Stomach smooth muscle (tissue), 2 donors: ENCODE results near the gene GSTA2.
"Not testable (repeated sequence)": the region's sequence is repeated elsewhere in the genome, so short reads cannot be mapped to it uniquely, and the experiment has no call there.

Experiments used
- H3K27ac ChIP-seq: one replicate; pipeline ENCODE4 v1.7.0; 2013; ENCODE audit warnings: mild to moderate bottlenecking, low read length, inconsistent platforms
- H3K27me3 ChIP-seq, 2 donors: one replicate each; pipeline ENCODE4 v1.7.0; 2013; ENCODE audit warnings: low read length in 2 of 2; ENCODE audit not compliant: insufficient read depth in 2 of 2, control insufficient read depth in 1 of 2
- H3K36me3 ChIP-seq, 2 donors: one replicate each; pipeline ENCODE4 v1.7.0; 2013; ENCODE audit warnings: low read length in 2 of 2; ENCODE audit not compliant: control insufficient read depth in 2 of 2, insufficient read depth in 2 of 2
- H3K4me1 ChIP-seq: one replicate; pipeline ENCODE4 v1.7.0; 2013; ENCODE audit warnings: low read length; ENCODE audit not compliant: control insufficient read depth, insufficient read depth
- H3K4me3 ChIP-seq, 2 donors: one replicate each; pipeline ENCODE4 v1.7.0; 2013; ENCODE audit warnings: low read length in 2 of 2
- H3K9ac ChIP-seq, 2 donors: one replicate each; pipeline ENCODE4 v1.7.0; 2013; ENCODE audit warnings: low read length in 2 of 2, mild to moderate bottlenecking in 1 of 2
- H3K9me3 ChIP-seq, 2 donors: one replicate each; pipeline ENCODE4 v1.7.0; 2013; ENCODE audit warnings: low read length in 2 of 2; ENCODE audit not compliant: control insufficient read depth in 2 of 2
- donor health status: healthy.
- donor health status: Pancreatic carcinoma.

The GSTA2 gene

GRCh38 chr6:52763322-52763916 lies at the start of gene GSTA2:
Gene GSTA2, minus strand, starts transcription at chr6:52763475. Its CDS starts 5,528 bp downstream, at chr6:52757947.
- H3K9ac ChIP-seq, H3K4me1 ChIP-seq, H3K9me3 ChIP-seq, H3K4me3 ChIP-seq, H3K36me3 ChIP-seq, H3K27me3 ChIP-seq, H3K27ac ChIP-seq: not testable (repeated sequence)

GRCh38 chr6:52809777-52810176 lies 46.5 kb upstream of the GSTA2 start:
- not testable (repeated sequence) for H3K27me3 ChIP-seq, H3K4me1 ChIP-seq, H3K36me3 ChIP-seq, H3K27ac ChIP-seq, H3K4me3 ChIP-seq, H3K9ac ChIP-seq, H3K9me3 ChIP-seq

GRCh38 chr6:52808660-52809059 lies 45.4 kb upstream of the GSTA2 start:
- Histone ChIP-seq H3K9me3 (no peaks in the 10 kb centered on the region), H3K27ac (no peak overlapping the region), H3K9ac (no peak overlapping the region), H3K36me3 (no peaks in the 10 kb centered on the region), H3K27me3 (no peaks in the 10 kb centered on the region), H3K4me1 (no peaks in the 10 kb centered on the region), H3K4me3 (no peak overlapping the region)

- H3K36me3 ChIP-seq, H3K27ac ChIP-seq, H3K27me3 ChIP-seq, H3K9ac ChIP-seq, H3K9me3 ChIP-seq, H3K4me3 ChIP-seq, H3K4me1 ChIP-seq: not testable (repeated sequence)
These were observed 40.5 kb upstream of the GSTA2 start, which contains the start of gene GSTA1 for GRCh38 chr6:52803668-52804255. Gene GSTA1, minus strand, starts transcription at chr6:52803816. Its CDS starts 4,549 bp downstream, at chr6:52799267.

- Histone ChIP-seq H3K9ac (no peak overlapping the region), H3K27me3 (no peaks in the 10 kb centered on the region), H3K27ac (no peak overlapping the region), H3K4me3 (no peak overlapping the region), H3K4me1 (no peaks in the 10 kb centered on the region), H3K36me3 (no peaks in the 10 kb centered on the region), H3K9me3 (no peaks in the 10 kb centered on the region)
These were observed 39.5 kb upstream of the GSTA2 start for GRCh38 chr6:52802806-52803205.

- H3K4me3 ChIP-seq, result no peak overlapping the region
These were observed 38.0 kb upstream of the GSTA2 start for GRCh38 chr6:52801188-52801841.

GRCh38 chr6:52799272-52799671 lies 36.0 kb upstream of the GSTA2 start:
- H3K27me3 ChIP-seq, H3K4me3 ChIP-seq, H3K27ac ChIP-seq, H3K36me3 ChIP-seq, H3K4me1 ChIP-seq, H3K9me3 ChIP-seq, H3K9ac ChIP-seq: not testable (repeated sequence)

More at GRCh38 chr6:52801188-52801841, 38.0 kb upstream of the GSTA2 start:
- H3K27me3 ChIP-seq, result no peaks in the 10 kb centered on the region
- no peaks in the 10 kb centered on the region for H3K4me1 ChIP-seq
- H3K9me3 ChIP-seq, result no peaks in the 10 kb centered on the region
- no peaks in the 10 kb centered on the region for H3K36me3 ChIP-seq
- no peak overlapping the region for H3K27ac ChIP-seq
- H3K9ac ChIP-seq, result no peak overlapping the region

- not testable (repeated sequence) for H3K27me3 ChIP-seq, H3K4me3 ChIP-seq, H3K4me1 ChIP-seq, H3K9ac ChIP-seq, H3K27ac ChIP-seq, H3K9me3 ChIP-seq, H3K36me3 ChIP-seq
These were observed 31.1 kb upstream of the GSTA2 start for GRCh38 chr6:52794366-52794765.

GRCh38 chr6:52790861-52791260 lies 27.6 kb upstream of the GSTA2 start:
- Histone ChIP-seq H3K9ac (no peak overlapping the region), H3K27ac (no peak overlapping the region), H3K9me3 (no peaks in the 10 kb centered on the region), H3K27me3 (no peaks in the 10 kb centered on the region), H3K4me1 (no peaks in the 10 kb centered on the region), H3K36me3 (no peaks in the 10 kb centered on the region), H3K4me3 (no peak overlapping the region)

- H3K4me3 ChIP-seq, H3K9ac ChIP-seq, H3K36me3 ChIP-seq, H3K27ac ChIP-seq, H3K27me3 ChIP-seq, H3K9me3 ChIP-seq, H3K4me1 ChIP-seq: not testable (repeated sequence)
These were observed 26.4 kb upstream of the GSTA2 start for GRCh38 chr6:52789658-52790057.

- H3K9ac ChIP-seq, result no peak overlapping the region
- no peaks in the 10 kb centered on the region for H3K4me1 ChIP-seq
- H3K4me3 ChIP-seq, result no peak overlapping the region
- H3K9me3 ChIP-seq, result no peaks in the 10 kb centered on the region
- H3K27ac ChIP-seq, result no peak overlapping the region
- H3K36me3 ChIP-seq, result no peaks in the 10 kb centered on the region
- H3K27me3 ChIP-seq, result no peaks in the 10 kb centered on the region
These were observed 25.2 kb upstream of the GSTA2 start for GRCh38 chr6:52788478-52788877.
